ENCODE results near the gene HAPLN3. TPM values are rescaled to one million over a fixed set of nuclear protein-coding genes. Genes with fewer than 3 reads are reported as not detected.

HAPLN3 gene
- total and polyA plus RNA-seq, 11 donors = 1.2 to 32.9 (median 3.3) TPM

DNA sequence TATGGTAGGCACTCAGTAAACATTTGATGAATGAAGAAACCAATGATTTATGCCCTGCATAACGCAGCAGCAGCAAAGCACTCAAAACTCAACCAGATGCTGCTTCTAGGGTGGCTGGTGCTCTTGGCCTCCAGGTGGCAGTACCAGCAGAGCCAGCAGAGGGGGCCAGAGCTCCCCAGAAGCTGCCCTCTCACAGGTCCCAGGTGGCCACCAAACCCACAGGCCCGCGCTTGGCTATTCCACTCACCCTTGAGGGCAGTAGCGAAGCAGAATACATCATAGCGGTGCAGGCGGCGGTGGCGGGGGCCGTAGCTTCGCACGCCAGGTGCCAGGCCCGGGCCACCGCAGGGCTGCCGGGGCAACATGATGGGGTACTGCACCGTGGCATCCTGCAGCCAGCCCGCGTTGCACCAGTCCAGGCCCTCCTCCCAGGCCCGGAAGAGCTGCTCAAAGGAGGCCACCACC is 16.6 kb downstream of the HAPLN3 start:
- no peak overlapping the region for H3K27ac ChIP-seq
- DNase-seq (peak in 2 of 5 donors; percentile 26 to 40), ATAC-seq (peak in 3 of 4 donors; percentile 27 to 60 (median 49))
- peaks cover 0 to 6% (median 0%) of the 10 kb centered on the region in 12 donors for H3K4me1 ChIP-seq
- H3K36me3 ChIP-seq = peaks cover 0 to 79% (median 0%) of the 10 kb centered on the region in 9 donors
- intact Hi-C loops (cut with DNase I) = no loop called here
- H3K9me3 ChIP-seq = no peaks in the 10 kb centered on the region
- H3K4me3 ChIP-seq = no peak overlapping the region
- TF ChIP-seq CTCF (IDR thresholded peaks at IDR 0.05) = peak; percentile 38 to 70 (median 56)
- no peak for TF ChIP-seq POLR2A (IDR thresholded peaks at IDR 0.05)
- WGBS, 4 donors = 66 to 78% (median 75%) methylated on average over 7 to 18 of the region's 18 CpGs
- H3K27me3 ChIP-seq = no peaks in the 10 kb centered on the region

- no peak for ATAC-seq
- intact Hi-C loops (cut with DNase I) = no loop called here
- TF ChIP-seq CTCF (IDR thresholded peaks at IDR 0.05) (no peak), POLR2A (IDR thresholded peaks at IDR 0.05) (no peak)
- no peak overlapping the region for H3K4me3 ChIP-seq
- H3K27ac ChIP-seq = no peak overlapping the region
- WGBS, 4 donors = 91 to 95% (median 92%) methylated on average over 14 to 22 of the region's 22 CpGs
- H3K36me3 ChIP-seq = peaks cover 0 to 71% (median 0%) of the 10 kb centered on the region in 9 donors
- peaks cover 0 to 6% (median 0%) of the 10 kb centered on the region in 12 donors for H3K4me1 ChIP-seq
- DNase-seq = no peak
- H3K9me3 ChIP-seq = no peaks in the 10 kb centered on the region
- no peaks in the 10 kb centered on the region for H3K27me3 ChIP-seq
These were observed 17.4 kb downstream of the HAPLN3 start for GRCh38 chr15:88877906-88878305.

- DNase-seq (no peak), ATAC-seq (no peak)
- Histone ChIP-seq H3K36me3 (peaks cover 0 to 67% (median 0%) of the 10 kb centered on the region in 9 donors), H3K9me3 (no peaks in the 10 kb centered on the region), H3K27me3 (no peaks in the 10 kb centered on the region), H3K4me1 (peaks cover 0 to 6% (median 0%) of the 10 kb centered on the region in 12 donors), H3K4me3 (no peak overlapping the region), H3K27ac (no peak overlapping the region)
- TF ChIP-seq POLR2A (IDR thresholded peaks at IDR 0.05) (no peak), CTCF (IDR thresholded peaks at IDR 0.05) (no peak)
- intact Hi-C loops (cut with DNase I) = no loop called here
- WGBS, 4 donors = 89 to 97% (median 93%) methylated on average over 9 to 11 of the region's 11 CpGs
These were observed 17.9 kb downstream of the HAPLN3 start for GRCh38 chr15:88877415-88877814.

DNA sequence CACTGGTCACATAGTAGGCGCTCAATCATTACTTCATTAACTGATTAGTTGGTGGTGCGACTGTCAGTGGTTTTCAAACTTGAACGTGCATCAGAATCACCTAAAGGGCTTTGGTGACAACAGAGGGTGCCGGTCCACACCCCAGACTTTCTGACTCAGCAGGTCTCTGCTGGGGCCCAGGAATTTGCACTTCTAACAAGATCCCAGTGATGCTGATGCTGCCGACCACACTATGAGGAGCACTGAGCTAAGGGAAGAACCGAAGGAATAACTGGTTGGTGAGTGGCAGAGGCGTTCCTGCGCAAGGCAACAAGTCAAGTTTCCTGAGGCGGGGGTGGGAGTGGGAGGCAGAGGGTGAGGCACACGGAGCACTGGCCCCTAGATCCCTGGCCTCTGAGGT is 18.8 kb downstream of the HAPLN3 start:
- WGBS, 4 donors = 86 to 89% (median 88%) methylated on average over 8 to 10 of the region's 10 CpGs
- intact Hi-C loops (cut with DNase I) = no loop called here
- DNase-seq (no peak), ATAC-seq (no peak)
- no peak for TF ChIP-seq POLR2A (IDR thresholded peaks at IDR 0.05)
- TF ChIP-seq CTCF (IDR thresholded peaks at IDR 0.05) = no peak
- H3K27ac ChIP-seq = no peak overlapping the region
- peaks cover 0 to 59% (median 0%) of the 10 kb centered on the region in 9 donors for H3K36me3 ChIP-seq
- H3K4me1 ChIP-seq = peaks cover 0 to 6% (median 0%) of the 10 kb centered on the region in 12 donors
- no peaks in the 10 kb centered on the region for H3K9me3 ChIP-seq
- H3K27me3 ChIP-seq = no peaks in the 10 kb centered on the region
- H3K4me3 ChIP-seq = no peak overlapping the region
